ENCODE results near the gene PAN2. TPM values are rescaled to one million over a fixed set of nuclear protein-coding genes. Genes with fewer than 3 reads are reported as not detected.

PAN2 gene
- total and polyA plus RNA-seq, 10 of the 15 experiments (the other 5 are each of a cell fraction or from before 2014, with no cell fraction given) = 14.4 to 61.8 (median 34.9) TPM

GRCh38 chr12:56346675-56347074 lies 12.9 kb upstream of the PAN2 start:
- in situ Hi-C loops (cut with MboI) = no loop called here
- TF ChIP-seq ZSCAN29 (IDR thresholded peaks at IDR 0.05) = no peak
- TF ChIP-seq BCL11A (IDR thresholded peaks at IDR 0.05; ENCODE audit: low read depth, low read length) = no peak
- TF ChIP-seq E4F1 (IDR thresholded peaks at IDR 0.05; ENCODE audit: borderline replicate concordance, partially characterized antibody) = no peak
- no peak for TF ChIP-seq RELB (IDR thresholded peaks at IDR 0.05; ENCODE audit: low read depth)
- TF ChIP-seq POLR2A (IDR thresholded peaks at IDR 0.05; ENCODE audit: low read depth, low read length) = 0 out of 2 replicates have a peak, but pooled peaks have one; percentile 0
- no peak for TF ChIP-seq HSF1 (IDR thresholded peaks at IDR 0.05; ENCODE audit: low read depth, low read length)
- TF ChIP-seq CHD2 (IDR thresholded peaks at IDR 0.05; ENCODE audit: borderline replicate concordance, low read depth, low read length) = no peak
- no peak for TF ChIP-seq SMAD1 (IDR thresholded peaks at IDR 0.05; ENCODE audit: low read depth, partially characterized antibody)
- no peak for TF ChIP-seq SUZ12 (IDR thresholded peaks at IDR 0.05; ENCODE audit: unreplicated experiment)
- no peak for TF ChIP-seq ZBTB4 (CRISPR knock-in tag; IDR thresholded peaks at IDR 0.05)
- no peak for TF ChIP-seq ZBTB11 (CRISPR knock-in tag; IDR thresholded peaks at IDR 0.05)

More at GRCh38 chr12:56346675-56347074, 12.9 kb upstream of the PAN2 start:
- Histone ChIP-seq H3K27ac (ENCODE audit: control insufficient read depth, insufficient read depth) (no peak overlapping the region), H3K36me3 (ENCODE audit: control insufficient read depth in 2 of 2, insufficient read depth in 2 of 2, low read length in 1 of 2) (peaks cover 21 to 50% of the 10 kb centered on the region in 2 experiments), H2AFZ (ENCODE audit: control insufficient read depth, low read depth, low read length) (no peak overlapping the region), H3K4me2 (ENCODE audit: control insufficient read depth, insufficient read depth) (no peak overlapping the region), H3K27me3 (replicated peaks in 1 of 2; ENCODE audit: control insufficient read depth in 2 of 2, insufficient read depth in 2 of 2, low read length in 1 of 2) (no peaks in the 10 kb centered on the region), H3K9me3 (replicated peaks; ENCODE audit: control insufficient read depth, insufficient read depth, low read length) (no peaks in the 10 kb centered on the region), H3K4me3 (no peak overlapping the region), H3K4me1 (ENCODE audit: control insufficient read depth, insufficient read depth, low read length) (peaks cover 3% of the 10 kb centered on the region), H3K79me2 (ENCODE audit: control insufficient read depth, insufficient read depth, low read length) (no peaks in the 10 kb centered on the region), H3K9ac (ENCODE audit: control insufficient read depth, insufficient read depth, low read length) (no peak overlapping the region), H4K20me1 (ENCODE audit: control insufficient read depth, insufficient read depth) (no peaks in the 10 kb centered on the region)
- CTCF ChIA-PET = interaction anchor here (1.0 to 1.3 kb wide), 3 partner anchors 12 to 125 kb away, joined by 3 to 6 read pairs (median 3); partner anchors contain the start of genes CNPY2 and RNF41
- POLR2A ChIA-PET = interaction anchor here (0.7 to 1.9 kb wide), 4 partner anchors 11 to 78 kb away, joined by 3 to 11 read pairs (median 4); no protein-coding TSS in a partner anchor
- intact Hi-C loops (cut with micrococcal nuclease; ENCODE audit: unreplicated experiment) = no loop called here
- BruUV-seq (replicated peaks) = no TSS peak
- SMC1A ChIA-PET (ENCODE audit: uncharacterized antibody, unreplicated experiment) = interaction anchor here (1.5 kb wide), 1 partner anchor 10 kb away, joined by 5 read pairs; no protein-coding TSS in a partner anchor
- WGBS (ENCODE audit: insufficient coverage, insufficient replicate concordance, low lambda C conversion rate, missing lambda C conversion rate) = 90% methylated on average over 7 of the region's 7 CpGs
- ATAC-seq (peak; percentile 40), DNase-seq (ENCODE audit: low read depth, low spot score) (no peak), FAIRE-seq (no peak)
- RAD21 ChIA-PET (ENCODE audit: unreplicated experiment) = interaction anchor here (1.0 kb wide), 1 partner anchor 13 kb away, joined by 4 read pairs; the partner anchor contains the start of gene STAT2
